ENCODE measurements around the gene TYROBP. TPM values are rescaled to one million over a fixed set of nuclear protein-coding genes. Genes with fewer than 3 reads are reported as not detected.

TYROBP gene
- total RNA-seq, 1 experiment from 2014 or later, result not detected

GRCh38 chr19:35904311-35905068 lies 3.6 kb downstream of the TYROBP start:
- intact Hi-C loops (cut with micrococcal nuclease; ENCODE audit: unreplicated experiment), result no loop called here
- ChIA-PET CTCF (interaction anchor here (0.7 kb wide), 1 partner anchor 25 kb away, joined by 7 read pairs; no protein-coding TSS in a partner anchor), POLR2A (ENCODE audit: low non-redundant PET) (no interaction called here)
- no peak overlapping the region for H3K4me3 ChIP-seq (ENCODE audit: low read depth, low read length, poor library complexity, severe bottlenecking)
- no peak for DNase-seq (ENCODE audit: low spot score)
- BruUV-seq (replicated peaks), result no TSS peak
- peak overlapping the region; percentile 21 for H3K27ac ChIP-seq (ENCODE audit: low read depth, low read length, poor library complexity, severe bottlenecking)
- H3K4me1 ChIP-seq (ENCODE audit: insufficient read depth, low read length, poor library complexity, severe bottlenecking), result peaks cover 34% of the 10 kb centered on the region
- no peaks in the 10 kb centered on the region for H3K27me3 ChIP-seq (replicated peaks; ENCODE audit: insufficient read depth, low read depth, low read length, poor library complexity)
- TF ChIP-seq CTCF (conservative IDR thresholded peaks at IDR 0.05; ENCODE audit: low read depth, low read length), result no peak
- TF ChIP-seq EZH2 (IDR thresholded peaks at IDR 0.05; ENCODE audit: borderline replicate concordance, low read depth, low read length, poor library complexity, severe bottlenecking), result no peak
- no peaks in the 10 kb centered on the region for H3K36me3 ChIP-seq (ENCODE audit: insufficient read depth, low read length, poor library complexity, severe bottlenecking)
- H3K9me3 ChIP-seq (ENCODE audit: low read depth, low read length, poor library complexity, severe bottlenecking), result no peaks in the 10 kb centered on the region

- peaks cover 35% of the 10 kb centered on the region for H3K4me1 ChIP-seq (ENCODE audit: insufficient read depth, low read length, poor library complexity, severe bottlenecking)
- H3K9me3 ChIP-seq (ENCODE audit: low read depth, low read length, poor library complexity, severe bottlenecking), result no peaks in the 10 kb centered on the region
- CTCF ChIA-PET, result no interaction called here
- peak overlapping the region; percentile 36 for H3K4me3 ChIP-seq (ENCODE audit: low read depth, low read length, poor library complexity, severe bottlenecking)
- no peaks in the 10 kb centered on the region for H3K27me3 ChIP-seq (replicated peaks; ENCODE audit: insufficient read depth, low read depth, low read length, poor library complexity)
- intact Hi-C loops (cut with micrococcal nuclease; ENCODE audit: unreplicated experiment), result no loop called here
- no peaks in the 10 kb centered on the region for H3K36me3 ChIP-seq (ENCODE audit: insufficient read depth, low read length, poor library complexity, severe bottlenecking)
- TF ChIP-seq CTCF (conservative IDR thresholded peaks at IDR 0.05; ENCODE audit: low read depth, low read length) (no peak), EZH2 (IDR thresholded peaks at IDR 0.05; ENCODE audit: borderline replicate concordance, low read depth, low read length, poor library complexity, severe bottlenecking) (no peak)
- H3K27ac ChIP-seq (ENCODE audit: low read depth, low read length, poor library complexity, severe bottlenecking), result peak overlapping the region; percentile 69
- POLR2A ChIA-PET (ENCODE audit: low non-redundant PET), result no interaction called here
- BruUV-seq (replicated peaks), result no TSS peak
- DNase-seq (ENCODE audit: low spot score), result peak; percentile 90
Observed at GRCh38 chr19:35903550-35904179, 4.4 kb downstream of the TYROBP start.

- intact Hi-C loops (cut with micrococcal nuclease; ENCODE audit: unreplicated experiment), result no loop called here
- H3K4me3 ChIP-seq (ENCODE audit: low read depth, low read length, poor library complexity, severe bottlenecking), result peak overlapping the region; percentile 36
Observed at GRCh38 chr19:35902870-35903475, 5.1 kb downstream of the TYROBP start.

More at GRCh38 chr19:35902870-35903475, 5.1 kb downstream of the TYROBP start:
- Histone ChIP-seq H3K9me3 (ENCODE audit: low read depth, low read length, poor library complexity, severe bottlenecking) (no peaks in the 10 kb centered on the region), H3K4me1 (ENCODE audit: insufficient read depth, low read length, poor library complexity, severe bottlenecking) (peaks cover 42% of the 10 kb centered on the region), H3K27me3 (replicated peaks; ENCODE audit: insufficient read depth, low read depth, low read length, poor library complexity) (no peaks in the 10 kb centered on the region), H3K36me3 (ENCODE audit: insufficient read depth, low read length, poor library complexity, severe bottlenecking) (no peaks in the 10 kb centered on the region), H3K27ac (ENCODE audit: low read depth, low read length, poor library complexity, severe bottlenecking) (peak overlapping the region; percentile 69)
- TF ChIP-seq EZH2 (IDR thresholded peaks at IDR 0.05; ENCODE audit: borderline replicate concordance, low read depth, low read length, poor library complexity, severe bottlenecking) (no peak), CTCF (conservative IDR thresholded peaks at IDR 0.05; ENCODE audit: low read depth, low read length) (no peak)
- DNase-seq (ENCODE audit: low spot score), result no peak
- no TSS peak for BruUV-seq (replicated peaks)
- POLR2A ChIA-PET (ENCODE audit: low non-redundant PET), result no interaction called here
- CTCF ChIA-PET, result no interaction called here
